ENCODE data around the gene PLCB3. TPM values are rescaled to one million over a fixed set of nuclear protein-coding genes. Genes with fewer than 3 reads are reported as not detected.

The PLCB3 gene
- polyA plus RNA-seq, 4 donors: 12.4 to 17.1 (median 13.7) TPM

- no peak for DNase-seq (ENCODE audit: low read depth in 4 of 4, low spot score in 3 of 4)
Measured at GRCh38 chr11:64248578-64248977, 2.8 kb upstream of the PLCB3 start.

GRCh38 chr11:64249038-64249437 is 2.3 kb upstream of the PLCB3 start:
- no peak for DNase-seq (ENCODE audit: low read depth in 4 of 4, low spot score in 3 of 4)

- DNase-seq (ENCODE audit: low read depth in 4 of 4, low spot score in 3 of 4): no peak
Measured at GRCh38 chr11:64249563-64250414, 1.5 kb upstream of the PLCB3 start.

DNA sequence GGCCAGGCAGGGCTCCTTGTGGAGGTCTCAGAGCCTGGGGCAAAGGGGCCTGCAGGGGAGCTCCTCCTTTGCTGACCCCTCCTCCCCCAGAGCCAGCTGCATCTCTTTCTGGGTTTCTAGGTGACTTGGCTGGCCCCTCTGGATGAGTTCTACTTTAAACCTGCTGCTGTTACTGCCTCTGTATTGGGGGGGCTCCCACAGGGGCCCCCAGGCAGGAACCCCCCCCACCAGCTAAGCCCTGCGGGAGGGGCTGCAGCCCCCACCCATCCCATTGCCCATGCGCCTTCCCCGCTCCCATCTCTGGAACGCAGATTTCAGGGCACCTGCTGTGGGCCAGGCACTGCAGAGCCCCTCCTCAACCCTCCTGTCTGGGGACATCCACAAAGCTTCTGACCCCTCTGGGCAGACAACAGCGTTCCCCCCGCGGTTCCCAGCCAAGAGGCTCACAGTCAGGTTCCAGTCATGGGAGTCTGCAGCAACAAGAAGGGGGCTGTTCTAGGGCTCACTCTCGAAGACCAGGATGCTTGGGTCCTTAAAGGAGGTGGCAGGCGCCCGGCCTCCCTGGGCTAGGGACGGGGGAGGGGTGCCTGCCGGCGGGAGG is 815 bp upstream of the PLCB3 start:
- no peak for DNase-seq (ENCODE audit: low read depth in 4 of 4, low spot score in 3 of 4)

- DNase-seq (ENCODE audit: low read depth in 4 of 4, low spot score in 3 of 4): no peak
Measured at GRCh38 chr11:64251753-64252002, 348 bp downstream of the PLCB3 start.

DNA sequence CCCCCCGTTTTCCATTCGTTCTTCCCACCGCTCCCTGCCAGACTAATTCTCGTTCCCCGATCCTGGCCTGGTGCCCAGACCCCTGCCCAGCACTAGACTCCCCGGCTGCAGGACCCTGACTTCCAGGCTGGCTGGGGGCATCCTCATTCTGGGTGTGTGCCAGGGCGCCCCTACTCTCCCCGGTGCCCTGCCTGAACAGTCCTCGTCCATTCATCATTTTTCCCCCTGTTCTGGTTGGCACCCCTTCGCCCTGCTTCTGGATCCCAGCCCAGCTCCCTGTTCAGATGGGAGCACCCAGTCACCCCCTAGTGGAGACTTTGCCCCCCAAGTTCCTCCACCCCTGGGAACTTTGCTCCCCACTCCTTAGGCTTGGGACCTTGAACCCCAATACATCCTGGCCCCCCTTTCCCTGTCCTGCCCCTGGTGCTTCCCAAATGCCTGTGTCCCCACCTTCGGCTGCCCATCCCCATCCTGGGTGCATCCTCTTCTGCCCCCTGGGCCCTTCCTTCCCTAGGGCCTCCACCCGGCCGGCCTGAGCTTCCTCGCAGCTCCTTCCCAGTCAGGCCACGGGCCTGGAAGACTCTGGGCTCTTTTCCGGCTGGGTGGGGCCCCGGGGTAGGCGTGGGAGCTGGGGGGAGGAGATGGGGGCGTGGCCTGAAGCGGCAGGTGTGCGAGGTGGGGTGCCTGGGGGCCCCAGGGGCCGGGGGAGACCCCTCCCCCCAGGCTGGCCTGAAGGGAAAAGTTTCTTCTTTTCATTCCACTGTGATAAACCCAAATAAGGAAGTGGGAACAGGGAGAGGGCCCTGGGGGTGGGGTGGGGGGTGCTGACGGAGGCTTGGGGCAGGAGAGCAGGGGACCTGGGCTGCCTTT is 908 bp downstream of the PLCB3 start:
- no peak for DNase-seq (ENCODE audit: low read depth in 4 of 4, low spot score in 3 of 4)

GRCh38 chr11:64253043-64253442 is 1.7 kb downstream of the PLCB3 start:
- DNase-seq (ENCODE audit: low read depth in 4 of 4, low spot score in 3 of 4): no peak

DNA sequence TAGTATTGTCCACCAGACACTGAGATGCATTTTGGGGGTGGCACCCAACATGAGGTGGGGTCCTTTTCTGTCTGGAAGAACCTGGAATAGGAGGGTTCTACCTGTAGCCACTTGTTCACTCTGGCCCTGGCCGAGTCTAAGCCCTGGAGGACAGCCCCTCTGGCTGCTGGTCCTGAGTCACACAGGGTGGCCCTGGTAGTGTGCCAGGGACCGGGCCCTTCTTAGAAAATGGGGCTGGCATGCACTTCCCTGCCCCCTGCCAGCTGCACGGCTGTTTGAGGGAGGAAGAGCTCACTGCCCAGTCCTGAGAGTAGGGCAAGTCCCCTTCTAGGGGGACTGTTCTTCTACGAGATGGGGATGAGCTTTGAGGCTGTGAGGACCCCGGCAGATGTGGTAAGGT is 2.2 kb downstream of the PLCB3 start:
- DNase-seq (ENCODE audit: low read depth in 4 of 4, low spot score in 3 of 4): no peak

DNA sequence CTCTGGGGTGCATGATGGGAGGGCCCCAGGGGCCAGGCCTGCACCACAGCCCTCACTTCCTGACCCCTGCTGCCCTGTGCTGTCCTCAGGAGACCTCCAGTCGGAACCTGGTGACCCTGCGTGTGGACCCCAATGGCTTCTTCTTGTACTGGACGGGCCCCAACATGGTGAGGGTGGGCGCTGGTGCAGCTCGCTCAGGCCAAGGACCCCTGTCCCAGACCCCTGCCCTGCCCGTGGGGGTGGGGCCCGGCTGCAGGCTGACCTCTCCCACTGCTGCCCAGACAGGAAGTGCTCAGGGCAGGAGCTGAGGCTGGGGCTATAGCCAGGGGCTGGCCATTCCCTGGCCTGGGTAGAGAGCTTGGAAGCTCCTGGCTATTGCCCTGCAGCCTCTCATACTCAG is 3.0 kb downstream of the PLCB3 start:
- DNase-seq (ENCODE audit: low read depth in 4 of 4, low spot score in 3 of 4): no peak

GRCh38 chr11:64255135-64256128 is 4.1 kb downstream of the PLCB3 start:
- no peak for DNase-seq (ENCODE audit: low read depth in 4 of 4, low spot score in 3 of 4)

GRCh38 chr11:64256300-64256699 is 5.0 kb downstream of the PLCB3 start:
- DNase-seq (ENCODE audit: low read depth in 4 of 4, low spot score in 3 of 4): no peak

GRCh38 chr11:64258356-64258755 is 7.0 kb downstream of the PLCB3 start:
- DNase-seq (ENCODE audit: low read depth in 4 of 4, low spot score in 3 of 4): no peak

- DNase-seq (ENCODE audit: low read depth in 4 of 4, low spot score in 3 of 4): no peak
Measured at GRCh38 chr11:64258946-64259532, 7.7 kb downstream of the PLCB3 start.

GRCh38 chr11:64259533-64260067 is 8.3 kb downstream of the PLCB3 start:
- no peak for DNase-seq (ENCODE audit: low read depth in 4 of 4, low spot score in 3 of 4)

DNA sequence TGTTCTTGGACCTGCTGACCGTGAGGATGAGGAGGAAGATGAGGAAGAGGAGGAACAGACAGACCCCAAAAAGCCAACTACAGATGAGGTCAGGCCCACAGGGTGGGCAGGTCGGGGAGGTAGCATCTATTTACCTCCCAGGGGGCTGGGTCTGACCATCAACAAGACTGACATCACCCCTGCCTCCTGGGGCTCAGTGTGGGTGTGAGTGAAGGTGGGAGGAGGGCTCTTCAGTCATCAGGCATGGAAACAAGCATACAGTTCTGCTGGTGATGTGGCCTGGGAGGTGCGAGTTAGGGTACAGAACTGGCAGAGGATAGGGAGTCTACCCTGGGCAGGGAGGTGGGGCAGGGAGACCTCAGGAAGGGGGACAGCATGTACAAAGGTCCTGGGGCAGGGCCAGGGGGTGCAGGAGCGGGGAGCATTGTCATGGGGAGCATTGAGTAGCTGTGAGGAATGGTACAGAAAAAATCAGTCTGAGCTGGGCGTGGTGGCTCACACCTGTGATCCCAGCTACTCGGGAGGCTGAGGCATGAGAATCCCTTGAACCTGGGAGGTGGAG is 8.9 kb downstream of the PLCB3 start:
- no peak for DNase-seq (ENCODE audit: low read depth in 4 of 4, low spot score in 3 of 4)

GRCh38 chr11:64261556-64262080 is 10.3 kb downstream of the PLCB3 start:
- DNase-seq (ENCODE audit: low read depth in 4 of 4, low spot score in 3 of 4): no peak

DNA sequence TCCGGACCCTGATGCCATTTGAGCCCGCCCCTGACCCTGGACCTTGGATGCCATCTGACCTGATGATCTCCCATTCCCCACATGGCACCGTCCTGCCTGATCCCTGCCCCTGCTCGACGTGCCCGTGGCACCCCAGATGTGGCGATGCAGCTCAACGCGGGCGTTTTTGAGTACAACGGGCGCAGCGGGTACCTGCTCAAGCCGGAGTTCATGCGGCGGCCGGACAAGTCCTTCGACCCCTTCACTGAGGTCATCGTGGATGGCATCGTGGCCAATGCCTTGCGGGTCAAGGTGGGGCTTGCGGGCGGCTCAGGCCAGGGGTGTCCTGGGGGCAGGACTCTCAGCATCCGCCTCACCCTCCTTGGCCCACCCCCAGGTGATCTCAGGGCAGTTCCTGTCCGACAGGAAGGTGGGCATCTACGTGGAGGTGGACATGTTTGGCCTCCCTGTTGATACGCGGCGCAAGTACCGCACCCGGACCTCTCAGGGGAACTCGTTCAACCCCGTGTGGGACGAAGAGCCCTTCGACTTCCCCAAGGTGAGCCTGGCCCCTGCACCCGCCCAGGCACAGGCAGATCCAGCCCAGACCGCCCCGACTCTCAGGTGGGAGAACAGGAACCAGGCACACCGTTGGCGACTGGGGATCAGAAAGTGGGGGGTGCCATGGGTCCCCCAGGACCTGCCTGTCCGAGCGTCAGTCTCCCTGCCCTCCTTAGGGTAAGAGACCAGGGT is 11.1 kb downstream of the PLCB3 start:
- no peak for DNase-seq (ENCODE audit: low read depth in 4 of 4, low spot score in 3 of 4)

Measured in left renal pelvis (tissue), 4 donors.